IPS-11a (cell line): Measurements from ENCODE around the gene ANO8.
A peak's percentile ranks its signal among the peaks of the same experiment; 100 is the strongest.

Experiments used
- H3K4me3 ChIP-seq: one replicate; pipeline ENCODE4 v1.5.1; 2013; ENCODE audit warnings: low read depth, low read length, control low read depth

The ANO8 gene

GRCh38 chr19:17348700-17349099 lies 14.0 kb upstream of the ANO8 start:
- H3K4me3 ChIP-seq, result no peak overlapping the region

DNA sequence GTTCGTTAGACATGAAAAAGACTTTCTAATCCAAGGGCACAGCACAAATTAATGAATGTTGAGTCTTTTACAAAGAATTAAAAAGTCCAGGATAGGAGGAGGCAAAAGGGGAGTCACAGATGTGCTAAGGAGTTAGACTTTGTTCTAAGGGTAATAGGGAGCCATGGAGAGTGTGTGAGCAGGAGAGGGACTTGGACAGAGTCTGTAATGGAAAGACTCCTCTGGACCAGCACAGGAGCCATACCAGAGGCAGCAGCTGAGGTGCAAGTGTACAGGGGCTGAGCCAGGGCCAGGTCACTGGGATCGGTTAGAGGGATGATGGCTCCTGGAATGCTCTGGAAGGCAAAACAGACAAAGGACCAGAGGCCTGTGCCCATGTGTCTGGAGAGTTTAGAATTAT lies 13.2 kb upstream of the ANO8 start:
- no peak overlapping the region for H3K4me3 ChIP-seq

GRCh38 chr19:17347361-17347760 lies 12.7 kb upstream of the ANO8 start:
- no peak overlapping the region for H3K4me3 ChIP-seq

GRCh38 chr19:17346109-17346671 lies 11.5 kb upstream of the ANO8 start:
- H3K4me3 ChIP-seq, result no peak overlapping the region

DNA sequence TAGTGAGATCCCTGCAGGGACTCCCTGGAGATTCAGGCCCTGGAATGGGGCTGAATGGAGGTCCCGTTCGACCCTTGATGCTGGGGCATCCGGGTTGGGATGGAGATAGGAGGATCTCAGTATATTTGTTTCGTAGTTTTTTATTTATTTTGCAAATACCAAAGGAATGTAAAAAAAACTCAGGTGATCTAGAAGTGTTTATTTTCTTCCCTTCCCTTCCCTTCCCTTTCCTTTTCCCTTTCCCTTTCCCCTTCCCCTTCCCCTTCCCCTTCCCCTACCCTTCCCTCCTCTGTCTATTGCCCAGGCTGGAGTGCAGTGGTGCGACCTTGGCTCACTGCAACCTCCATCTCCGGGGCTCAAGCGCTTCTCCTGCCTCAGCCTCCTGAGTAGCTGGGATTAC lies 7.2 kb upstream of the ANO8 start:
- no peak overlapping the region for H3K4me3 ChIP-seq

- no peak overlapping the region for H3K4me3 ChIP-seq
These were observed 6.7 kb upstream of the ANO8 start for GRCh38 chr19:17341386-17341785.

- H3K4me3 ChIP-seq, result no peak overlapping the region
These were observed 6.3 kb upstream of the ANO8 start for GRCh38 chr19:17340871-17341357.

GRCh38 chr19:17340302-17340870 lies 5.7 kb upstream of the ANO8 start:
- H3K4me3 ChIP-seq, result no peak overlapping the region

GRCh38 chr19:17339088-17339741 lies 4.6 kb upstream of the ANO8 start:
- H3K4me3 ChIP-seq, result no peak overlapping the region

- peak overlapping the region; percentile 96 for H3K4me3 ChIP-seq
These were observed 3.9 kb upstream of the ANO8 start for GRCh38 chr19:17338433-17339078.

DNA sequence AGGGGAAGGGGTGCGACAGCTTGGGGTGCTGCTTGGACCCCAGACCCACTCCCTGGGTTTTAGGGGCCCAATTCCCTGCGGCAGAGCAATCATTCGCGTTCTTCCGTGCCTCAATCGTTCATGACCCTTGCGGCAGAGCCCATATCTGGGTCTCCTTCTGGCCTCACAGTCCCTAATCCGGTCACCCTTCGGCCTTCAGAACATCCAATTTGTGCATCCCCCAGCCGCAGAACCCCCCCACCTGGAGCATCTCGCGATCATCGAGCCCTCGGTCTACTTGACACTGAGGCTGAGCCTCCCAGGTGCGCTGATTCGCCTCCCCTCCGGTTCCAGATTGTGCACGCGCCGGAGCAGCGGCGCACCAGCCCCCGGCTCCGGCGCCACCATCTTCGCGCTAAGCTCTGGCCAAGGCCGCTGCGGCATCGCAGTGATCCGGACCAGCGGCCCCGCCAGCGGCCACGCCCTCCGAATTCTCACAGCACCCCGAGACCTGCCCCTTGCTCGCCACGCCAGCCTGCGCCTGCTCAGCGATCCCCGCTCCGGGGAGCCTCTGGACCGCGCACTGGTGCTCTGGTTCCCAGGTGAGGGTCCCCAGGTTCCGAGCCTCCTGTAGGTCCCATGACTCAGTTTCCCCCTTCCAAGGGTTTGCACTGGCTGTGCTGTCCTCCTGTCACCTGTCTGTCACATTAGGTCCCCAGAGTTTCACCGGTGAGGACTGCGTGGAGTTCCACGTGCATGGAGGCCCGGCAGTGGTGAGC lies 3.2 kb upstream of the ANO8 start:
- H3K4me3 ChIP-seq, result peak overlapping the region; percentile 96

GRCh38 chr19:17336872-17337674 lies 2.4 kb upstream of the ANO8 start, which contains the start of gene GTPBP3:
GTPBP3 (plus strand) TSS chr19:17337553; CDS start chr19:17337612, 59 bp downstream.
- H3K4me3 ChIP-seq, result peak within 1 kb of the TSS; percentile 96

DNA sequence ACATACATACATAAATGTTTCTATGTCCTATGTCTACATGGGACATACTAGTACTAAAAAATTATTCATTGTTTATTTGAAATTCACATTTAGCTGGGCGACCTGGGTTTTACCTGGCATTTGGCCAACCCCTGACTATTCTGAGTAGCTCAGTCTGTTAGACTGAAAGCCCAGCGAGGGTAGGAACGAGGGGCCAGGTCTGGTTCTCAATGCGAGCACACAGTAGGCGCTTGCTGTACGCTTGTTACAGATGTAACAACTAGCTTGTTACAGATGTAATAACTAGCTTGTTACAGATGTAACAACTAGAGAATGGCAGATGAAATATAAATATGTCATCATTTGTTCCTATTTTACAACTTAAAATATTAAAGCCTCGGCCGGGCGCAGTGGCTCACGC lies 920 bp upstream of the ANO8 start:
- no peak overlapping the region for H3K4me3 ChIP-seq

GRCh38 chr19:17333611-17334413 lies 843 bp downstream of the ANO8 start:
- peak overlapping the region; percentile 69 for H3K4me3 ChIP-seq

- no peak overlapping the region for H3K4me3 ChIP-seq
These were observed 1.7 kb downstream of the ANO8 start for GRCh38 chr19:17332677-17333581.

DNA sequence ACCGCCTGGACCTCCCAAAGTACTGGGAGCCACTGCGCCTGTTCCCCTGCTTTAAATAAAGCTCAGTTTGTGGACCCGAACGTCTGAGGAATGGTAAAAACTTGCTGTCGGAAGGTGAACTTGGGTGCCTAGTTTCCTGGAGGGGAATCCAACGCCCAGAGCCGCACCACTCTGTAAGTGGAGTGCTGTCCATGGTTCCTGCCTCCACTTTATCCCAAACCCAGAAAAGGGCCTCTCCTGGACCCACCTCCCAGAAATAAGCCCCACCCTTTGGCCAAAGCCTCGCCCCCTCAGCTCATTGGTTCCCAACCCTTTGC lies 2.3 kb downstream of the ANO8 start:
- no peak overlapping the region for H3K4me3 ChIP-seq

DNA sequence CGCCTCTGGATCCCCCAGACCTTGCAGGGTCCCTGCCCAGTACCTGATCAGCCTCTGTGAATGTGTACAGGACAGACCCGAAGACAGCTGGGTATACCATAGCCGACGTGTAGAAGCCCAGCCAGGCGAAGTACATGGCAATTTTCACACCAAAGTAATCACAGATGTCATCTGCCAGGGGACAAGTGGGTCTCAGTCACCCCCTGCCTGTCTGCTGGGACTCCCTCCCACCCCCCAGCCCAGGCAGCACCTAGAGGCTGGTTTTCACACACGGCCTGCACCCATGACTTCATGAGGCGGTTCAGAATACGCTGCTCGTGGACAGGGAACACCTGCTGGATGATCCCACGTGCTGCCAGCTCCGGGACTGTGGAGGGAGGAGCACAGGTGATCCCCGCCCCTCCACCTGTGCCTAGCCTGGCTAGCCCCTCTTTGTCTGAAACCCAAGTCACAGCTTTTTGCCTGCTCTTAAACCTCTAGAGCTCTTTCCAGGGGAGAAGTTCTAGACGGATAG lies 3.6 kb downstream of the ANO8 start:
- no peak overlapping the region for H3K4me3 ChIP-seq

DNA sequence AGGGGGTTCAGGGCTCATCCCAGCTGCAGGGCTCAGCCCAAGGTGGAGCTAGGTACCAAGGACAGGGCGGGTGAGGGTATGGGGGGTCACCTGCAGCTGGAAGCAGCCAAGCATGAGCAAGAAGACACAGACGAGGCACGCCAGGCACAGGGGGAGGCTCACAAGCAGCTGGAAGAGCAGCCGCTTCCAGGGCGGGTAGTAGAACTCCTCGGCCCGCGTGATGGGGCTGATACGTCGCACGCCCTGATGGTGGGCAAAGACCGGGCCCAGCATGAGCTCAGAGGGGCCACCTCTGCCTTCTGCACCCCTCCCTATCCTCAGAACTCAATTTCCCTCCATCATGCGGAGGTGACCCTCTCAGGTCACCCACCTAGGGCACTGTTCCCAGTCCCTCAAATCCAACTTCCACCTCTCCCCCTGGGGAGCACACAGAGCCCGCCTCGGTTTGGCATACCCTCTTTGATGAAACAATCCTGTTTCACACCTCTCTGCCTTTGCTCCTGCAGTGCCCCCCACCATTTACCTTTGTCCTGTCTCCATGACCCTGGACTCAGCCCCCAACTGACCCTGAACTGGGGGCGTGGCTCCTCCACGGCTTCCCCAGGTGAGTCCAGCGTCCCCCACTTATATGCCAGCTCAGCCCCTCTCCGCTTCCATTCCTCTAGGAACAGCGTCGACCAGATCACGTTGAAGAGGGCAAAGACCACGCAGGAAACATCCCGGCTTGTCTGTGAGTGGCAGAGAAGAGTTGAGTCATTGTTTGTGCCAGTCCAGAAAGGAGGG lies 4.2 kb downstream of the ANO8 start:
- H3K4me3 ChIP-seq, result no peak overlapping the region
